ENCODE measurements around the gene RGS6. TPM values are rescaled to one million over a fixed set of nuclear protein-coding genes. Genes with fewer than 3 reads are reported as not detected.

The RGS6 gene
- total and polyA plus RNA-seq, 7 donors: 0.79 to 8.0 (median 1.6) TPM; not detected in 2

DNA sequence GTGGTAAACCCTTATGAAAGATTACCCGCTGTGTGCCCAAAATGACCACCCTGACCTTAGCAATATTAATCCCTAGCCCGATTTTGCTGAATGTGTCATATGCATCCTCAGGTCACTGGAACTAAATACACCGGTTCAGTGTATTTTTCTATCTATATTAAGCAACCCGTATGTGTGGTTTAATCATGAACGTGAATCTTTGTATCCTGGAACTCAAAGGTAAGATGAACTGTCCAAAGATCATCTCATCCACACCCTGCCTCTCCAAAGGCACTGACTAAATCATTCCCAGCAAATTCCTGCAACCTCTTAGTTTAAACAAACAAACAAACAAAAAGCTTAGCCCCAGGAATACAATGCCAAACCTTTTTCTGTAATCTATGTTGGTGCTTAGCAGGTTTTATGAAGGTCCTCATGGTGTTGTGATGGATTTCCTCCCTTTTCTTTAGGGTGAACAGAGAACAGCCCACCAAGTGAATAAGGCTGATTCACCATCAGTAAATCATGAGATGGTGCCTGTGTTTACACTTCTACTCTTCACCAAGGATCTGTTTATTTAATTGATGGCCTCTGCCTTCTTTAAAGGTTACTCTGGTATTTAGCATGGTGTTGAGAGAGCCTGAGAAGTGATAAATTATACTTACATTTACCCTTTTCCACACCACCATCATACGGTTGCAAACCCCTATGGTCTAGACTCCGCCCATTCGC, 663.1 kb downstream of the RGS6 start:
- Histone ChIP-seq H3K4me1 (no peaks in the 10 kb centered on the region), H3K4me3 (no peak overlapping the region), H3K9me3 (no peaks in the 10 kb centered on the region), H3K27me3 (no peaks in the 10 kb centered on the region), H3K27ac (no peak overlapping the region), H3K36me3 (no peaks in the 10 kb centered on the region)
- WGBS, 2 donors: 84 to 91% methylated on average over 8 of the region's 8 CpGs
- DNase-seq: no peak
- intact Hi-C loops (cut with DNase I): no loop called here
- TF ChIP-seq POLR2AphosphoS5 (IDR thresholded peaks at IDR 0.05) (no peak), POLR2A (IDR thresholded peaks at IDR 0.05) (no peak), CTCF (IDR thresholded peaks at IDR 0.05) (no peak)

DNA sequence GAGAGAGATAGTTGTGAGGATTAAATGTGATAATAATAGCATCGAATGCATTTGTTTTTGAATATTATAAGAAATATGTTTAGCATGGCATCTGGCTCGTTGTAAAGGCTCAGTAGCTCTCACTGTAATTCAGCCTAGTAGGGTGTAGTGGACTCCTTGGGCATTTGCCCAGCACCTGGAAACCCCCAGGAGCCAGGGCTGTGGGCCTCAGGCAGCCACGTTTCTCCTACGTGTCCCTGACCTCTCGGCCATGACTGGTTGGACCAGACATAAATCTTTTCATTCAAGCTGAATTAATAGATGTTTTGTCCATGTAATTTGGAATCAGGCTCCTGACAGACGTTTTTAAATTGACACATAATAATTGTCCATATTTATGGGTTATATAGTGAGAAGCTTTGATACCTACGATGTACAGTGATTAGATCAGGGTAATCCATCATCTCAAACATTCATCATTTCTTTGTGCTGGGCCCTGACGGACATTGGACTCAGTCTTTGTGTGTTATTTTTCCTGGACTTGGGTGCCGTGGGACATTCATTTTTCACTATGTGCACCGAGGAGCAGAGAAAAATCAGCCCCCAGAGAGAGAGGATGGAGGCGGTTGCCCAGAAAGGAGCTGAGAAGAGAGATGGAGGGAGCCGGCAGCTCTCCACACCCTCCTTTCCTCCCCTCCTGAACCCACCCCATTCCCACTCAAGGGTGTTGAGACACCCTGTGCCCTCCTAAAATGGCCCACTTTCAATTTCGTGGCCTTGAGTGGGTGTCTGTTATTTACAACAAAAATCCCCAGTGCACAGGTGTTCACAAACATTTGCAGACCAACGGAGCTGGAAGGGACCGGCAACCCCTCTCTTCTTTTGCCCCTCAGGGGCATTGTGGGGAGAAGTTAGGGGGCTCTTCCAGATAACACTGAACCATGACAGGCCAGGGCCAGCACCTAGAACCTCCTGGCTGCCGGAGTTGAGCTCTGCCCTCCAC, 665.3 kb downstream of the RGS6 start:
- no peak overlapping the region for H3K4me3 ChIP-seq
- H3K27ac ChIP-seq: no peak overlapping the region
- TF ChIP-seq POLR2AphosphoS5 (IDR thresholded peaks at IDR 0.05): no peak
- TF ChIP-seq EP300 (IDR thresholded peaks at IDR 0.05): no peak
- TF ChIP-seq POLR2A (IDR thresholded peaks at IDR 0.05): no peak
- no peak for TF ChIP-seq CTCF (IDR thresholded peaks at IDR 0.05)
- 72 to 79% methylated on average over 16 of the region's 16 CpGs for WGBS, 2 donors
- H3K27me3 ChIP-seq: no peaks in the 10 kb centered on the region
- no peaks in the 10 kb centered on the region for H3K9me3 ChIP-seq
- no peaks in the 10 kb centered on the region for H3K36me3 ChIP-seq
- DNase-seq: no peak
- intact Hi-C loops (cut with DNase I): no loop called here
- H3K4me1 ChIP-seq: no peaks in the 10 kb centered on the region

GRCh38 chr14:72598306-72598705, 666.1 kb downstream of the RGS6 start:
- WGBS, 2 donors: 87 to 91% methylated on average over 5 of the region's 5 CpGs
- intact Hi-C loops (cut with DNase I): no loop called here
- no peaks in the 10 kb centered on the region for H3K36me3 ChIP-seq
- no peaks in the 10 kb centered on the region for H3K9me3 ChIP-seq
- H3K4me3 ChIP-seq: no peak overlapping the region
- no peaks in the 10 kb centered on the region for H3K4me1 ChIP-seq
- H3K27ac ChIP-seq: no peak overlapping the region
- no peak for DNase-seq
- TF ChIP-seq EP300 (IDR thresholded peaks at IDR 0.05): no peak
- no peaks in the 10 kb centered on the region for H3K27me3 ChIP-seq

DNA sequence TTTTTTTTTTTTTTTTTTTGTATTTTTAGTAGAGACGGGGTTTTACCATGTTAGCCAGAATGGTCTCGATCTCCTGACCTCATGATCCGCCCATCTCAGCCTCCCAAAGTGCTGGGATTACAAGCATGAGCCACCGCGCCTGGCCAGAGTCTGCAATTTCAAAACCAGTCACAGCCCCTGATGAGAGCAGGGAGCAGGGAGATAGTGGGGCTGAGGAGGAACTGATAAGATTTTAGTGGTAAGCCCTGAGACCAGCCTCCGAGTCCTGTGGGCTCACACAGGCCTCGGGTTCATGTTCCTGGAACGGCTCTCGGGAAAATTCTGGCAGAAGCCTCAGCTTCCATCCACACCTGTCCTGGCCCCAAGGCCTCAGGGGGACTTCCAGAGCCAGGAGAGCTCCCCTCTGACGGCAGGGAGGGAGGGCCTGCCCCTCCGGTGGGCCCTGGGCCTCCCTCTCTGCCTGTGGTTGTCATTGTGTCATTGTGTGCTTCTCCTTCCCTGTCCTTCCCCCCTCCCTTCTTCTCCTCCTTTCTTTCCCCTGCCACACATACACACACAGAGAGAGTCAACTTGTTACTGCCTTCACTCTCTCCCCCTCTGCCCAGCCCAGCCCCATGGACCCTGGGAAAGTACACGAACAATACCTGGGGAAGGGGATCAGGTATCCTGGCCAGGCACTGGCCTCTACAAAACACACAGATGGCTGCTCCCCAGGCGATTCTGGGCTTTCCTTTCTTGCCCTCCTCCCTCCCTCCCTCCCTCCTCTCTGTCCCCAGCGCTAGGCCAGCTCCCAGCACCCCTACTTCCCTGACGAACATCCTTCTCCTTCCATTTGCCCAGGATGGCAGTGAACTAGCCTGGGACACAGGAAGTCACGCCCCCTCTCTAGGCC, 667.6 kb downstream of the RGS6 start:
- Histone ChIP-seq H3K4me3 (no peak overlapping the region), H3K4me1 (no peaks in the 10 kb centered on the region), H3K27me3 (no peaks in the 10 kb centered on the region), H3K27ac (no peak overlapping the region), H3K9me3 (no peaks in the 10 kb centered on the region), H3K36me3 (no peaks in the 10 kb centered on the region)
- DNase-seq: no peak
- TF ChIP-seq EP300 (IDR thresholded peaks at IDR 0.05) (no peak), POLR2A (IDR thresholded peaks at IDR 0.05) (no peak), CTCF (IDR thresholded peaks at IDR 0.05) (no peak), POLR2AphosphoS5 (IDR thresholded peaks at IDR 0.05) (no peak)
- intact Hi-C loops (cut with DNase I): no loop called here
- WGBS, 2 donors: 79 to 81% methylated on average over 16 of the region's 16 CpGs
